NCI-H2171 (cell line): ENCODE results near the gene STEAP3.

ENCODE experiments used
- DNase-seq: peaks from one replicate; lab custom pipeline; 2025; lab: John Stamatoyannopoulos, UW

The STEAP3 gene

GRCh38 chr2:119223521-119224390 is at the start of gene STEAP3:
STEAP3 (plus strand) TSS chr2:119223834; CDS start chr2:119231013, 7,179 bp downstream.
- DNase-seq: peak; percentile 39

- no peak for DNase-seq
Observed at GRCh38 chr2:119174216-119174992, 49.2 kb upstream of the STEAP3 start.

- no peak for DNase-seq
Observed at GRCh38 chr2:119174993-119175347, 48.7 kb upstream of the STEAP3 start.

GRCh38 chr2:119175517-119175916 is 48.1 kb upstream of the STEAP3 start:
- DNase-seq: no peak

- no peak for DNase-seq
Observed at GRCh38 chr2:119177171-119177837, 46.3 kb upstream of the STEAP3 start.

GRCh38 chr2:119177838-119178190 is 45.8 kb upstream of the STEAP3 start:
- no peak for DNase-seq

- DNase-seq: no peak
Observed at GRCh38 chr2:119178776-119179175, 44.9 kb upstream of the STEAP3 start.

GRCh38 chr2:119179202-119179601 is 44.4 kb upstream of the STEAP3 start:
- no peak for DNase-seq

GRCh38 chr2:119179991-119180390 is 43.6 kb upstream of the STEAP3 start:
- peak; percentile 52 for DNase-seq

- DNase-seq: no peak
Observed at GRCh38 chr2:119180892-119181291, 42.7 kb upstream of the STEAP3 start.

- no peak for DNase-seq
Observed at GRCh38 chr2:119181391-119181790, 42.2 kb upstream of the STEAP3 start.

GRCh38 chr2:119181791-119182445 is 41.7 kb upstream of the STEAP3 start:
- peak; percentile 69 for DNase-seq

- DNase-seq: no peak
Observed at GRCh38 chr2:119184512-119184911, 39.1 kb upstream of the STEAP3 start.

- no peak for DNase-seq
Observed at GRCh38 chr2:119190321-119191111, 33.1 kb upstream of the STEAP3 start.

- DNase-seq: no peak
Observed at GRCh38 chr2:119192893-119193292, 30.7 kb upstream of the STEAP3 start.

- DNase-seq: no peak
Observed at GRCh38 chr2:119195001-119195400, 28.6 kb upstream of the STEAP3 start.

GRCh38 chr2:119195887-119196286 is 27.7 kb upstream of the STEAP3 start:
- no peak for DNase-seq

- no peak for DNase-seq
Observed at GRCh38 chr2:119196301-119197125, 27.1 kb upstream of the STEAP3 start.

- no peak for DNase-seq
Observed at GRCh38 chr2:119197126-119197405, 26.6 kb upstream of the STEAP3 start.

- DNase-seq: no peak
Observed at GRCh38 chr2:119197529-119198239, 25.9 kb upstream of the STEAP3 start.
